K562 (cell line): Measurements from ENCODE around the gene CLIC5.

Experiments
- ARID4B ChIP-seq: sonication (generic); formaldehyde crosslinking; IDR thresholded peaks from 2 replicates; pipeline ENCODE4 v1.8.0; 2022; ENCODE audit warnings: mild to moderate bottlenecking, missing genetic modification reagents
- CEBPZ ChIP-seq: fragments of 150-350 bp; IDR thresholded peaks from 2 replicates; pipeline ENCODE4 v1.6.1; 2014; ENCODE audit warnings: low read depth, mild to moderate bottlenecking, low read length, borderline replicate concordance
- CTCF ChIP-seq, 3 experiments: IDR thresholded peaks in 2 of 3; conservative IDR thresholded peaks in 1 of 3; 2 replicates each; pipeline ENCODE4 v1.5.1; 2011 to 2012; ENCODE audit warnings: low read length in 3 of 3, mild to moderate bottlenecking in 3 of 3, control low read depth in 2 of 3, improper control_type of control experiment in 1 of 3, inconsistent platforms in 1 of 3, low read depth in 1 of 3, mixed read lengths in 1 of 3, moderate library complexity in 1 of 3; ENCODE audit not compliant: insufficient read depth in 2 of 3
- MEF2D ChIP-seq: conservative IDR thresholded peaks from 2 replicates; pipeline ENCODE4 v1.6.1; 2016; ENCODE audit warnings: low read depth, missing genetic modification characterization, missing compliant biosample characterization
- POLR2AphosphoS2 ChIP-seq: IDR thresholded peaks from 2 replicates; pipeline ENCODE4 v1.6.1; 2012; ENCODE audit warnings: low read length, improper control_type of control experiment
- RBM15 ChIP-seq: fragments of 200-400 bp; formaldehyde crosslinking; IDR thresholded peaks from 2 replicates; pipeline ENCODE4 v1.6.1; 2018; ENCODE audit warnings: mild to moderate bottlenecking, low read length, moderate library complexity; ENCODE audit not compliant: insufficient read depth
- TCF7 ChIP-seq: sonication (generic); IDR thresholded peaks from 2 replicates; pipeline ENCODE4 v1.6.1; 2016; ENCODE audit warnings: antibody characterized with exemption, borderline replicate concordance
- ZNF133 ChIP-seq: fragments of 250-450 bp; sonication (Bioruptor Pico); IDR thresholded peaks from 2 replicates; pipeline ENCODE4 v1.4.0; 2020; ENCODE audit warnings: mild to moderate bottlenecking
- ZNF282 ChIP-seq: sonication (generic); formaldehyde crosslinking; IDR thresholded peaks from 2 replicates; pipeline ENCODE4 v1.8.1; 2023; ENCODE audit warnings: missing genetic modification reagents

GRCh38 chr6:46014511-46015118 is 1.0 kb downstream of the CLIC5 start:
- TF ChIP-seq MEF2D (tag) (no peak), CTCF (IDR thresholded peaks at IDR 0.05 in 2 of 3, conservative IDR thresholded peaks at IDR 0.05 in 1 of 3; ENCODE audit: insufficient read depth in 2 of 3, low read depth in 1 of 3, low read length in 3 of 3) (no peak), ARID4B (CRISPR knock-in tag) (no peak), ZNF282 (no peak), POLR2AphosphoS2 (no peak), RBM15 (no peak), ZNF133 (CRISPR knock-in tag) (no peak), CEBPZ (no peak), TCF7 (no peak)
